ENCODE measurements around the gene ATF1. TPM values are rescaled to one million over a fixed set of nuclear protein-coding genes. Genes with fewer than 3 reads are reported as not detected.
"Not testable (repeated sequence)": the region's sequence is repeated elsewhere in the genome, so short reads cannot be mapped to it uniquely, and the experiment has no call there.

The ATF1 gene
- total and polyA plus RNA-seq, 10 of the 15 experiments (the other 5 are each of a cell fraction or from before 2014, with no cell fraction given) = 15.4 to 92.0 (median 33.6) TPM

- ATAC-seq (no peak), DNase-seq (ENCODE audit: low read depth, low spot score) (no peak), FAIRE-seq (no peak)
- TF ChIP-seq PAX5 (IDR thresholded peaks at IDR 0.05; ENCODE audit: borderline replicate concordance, low read depth, low read length) = no peak
- TF ChIP-seq MEF2A (IDR thresholded peaks at IDR 0.05; ENCODE audit: insufficient read depth, low read depth, low read length) = no peak
- no peak for TF ChIP-seq RB1 (IDR thresholded peaks at IDR 0.05; ENCODE audit: borderline replicate concordance)
- TF ChIP-seq JUND (IDR thresholded peaks at IDR 0.05; ENCODE audit: low read depth, low read length) = no peak
- TF ChIP-seq ETV6 (conservative IDR thresholded peaks at IDR 0.05 in 1 of 2, IDR thresholded peaks at IDR 0.05 in 1 of 2; ENCODE audit: borderline replicate concordance in 1 of 2, low read depth in 1 of 2) = no peak
- no peak for TF ChIP-seq MYB (IDR thresholded peaks at IDR 0.05; ENCODE audit: borderline replicate concordance, low read depth, low read length)
- no peak for TF ChIP-seq YY1 (IDR thresholded peaks at IDR 0.05; ENCODE audit: low read depth, low read length)
- Histone ChIP-seq H2AFZ (ENCODE audit: control insufficient read depth, low read depth, low read length) (no peak overlapping the region), H3K79me2 (ENCODE audit: control insufficient read depth, insufficient read depth, low read length) (no peaks in the 10 kb centered on the region), H3K9me3 (replicated peaks; ENCODE audit: control insufficient read depth, insufficient read depth, low read length) (no peaks in the 10 kb centered on the region), H4K20me1 (ENCODE audit: control insufficient read depth, insufficient read depth) (no peaks in the 10 kb centered on the region), H3K4me2 (ENCODE audit: control insufficient read depth, insufficient read depth) (no peak overlapping the region), H3K4me1 (ENCODE audit: control insufficient read depth, insufficient read depth, low read length) (no peaks in the 10 kb centered on the region), H3K4me3 (no peak overlapping the region), H3K27ac (ENCODE audit: control insufficient read depth, insufficient read depth) (no peak overlapping the region), H3K9ac (ENCODE audit: control insufficient read depth, insufficient read depth, low read length) (no peak overlapping the region), H3K27me3 (replicated peaks in 1 of 2; ENCODE audit: control insufficient read depth in 2 of 2, insufficient read depth in 2 of 2, low read length in 1 of 2) (no peaks in the 10 kb centered on the region), H3K36me3 (ENCODE audit: control insufficient read depth in 2 of 2, insufficient read depth in 2 of 2, low read length in 1 of 2) (no peaks in the 10 kb centered on the region)
- intact Hi-C loops (cut with micrococcal nuclease; ENCODE audit: unreplicated experiment) (no loop called here), in situ Hi-C loops (cut with MboI) (no loop called here)
- CTCF ChIA-PET = interaction anchor here (0.9 kb wide), 1 partner anchor 12 kb away, joined by 3 read pairs; no protein-coding TSS in a partner anchor
- POLR2A ChIA-PET = no interaction called here
- 37% methylated on average over 2 of the region's 2 CpGs for WGBS (ENCODE audit: insufficient coverage, insufficient replicate concordance, low lambda C conversion rate, missing lambda C conversion rate)
- RAD21 ChIA-PET (ENCODE audit: unreplicated experiment) = interaction anchor here (1.0 kb wide), 1 partner anchor 24 kb away, joined by 4 read pairs; no protein-coding TSS in a partner anchor
- BruUV-seq (replicated peaks) = no TSS peak
- SMC1A ChIA-PET (ENCODE audit: uncharacterized antibody, unreplicated experiment) = interaction anchor here (1.0 kb wide), 1 partner anchor 12 kb away, joined by 3 read pairs; no protein-coding TSS in a partner anchor
Measured at GRCh38 chr12:50848963-50849362, 85.1 kb downstream of the ATF1 start.

- SMC1A ChIA-PET (ENCODE audit: uncharacterized antibody, unreplicated experiment); intact Hi-C loops (cut with micrococcal nuclease; ENCODE audit: unreplicated experiment); RAD21 ChIA-PET (ENCODE audit: unreplicated experiment); H3K27me3 ChIP-seq (replicated peaks in 1 of 2; ENCODE audit: control insufficient read depth in 2 of 2, insufficient read depth in 2 of 2, low read length in 1 of 2); H3K79me2 ChIP-seq (ENCODE audit: control insufficient read depth, insufficient read depth, low read length); H3K4me3 ChIP-seq; BruUV-seq (replicated peaks); H3K9me3 ChIP-seq (replicated peaks; ENCODE audit: control insufficient read depth, insufficient read depth, low read length); H3K4me1 ChIP-seq (ENCODE audit: control insufficient read depth, insufficient read depth, low read length); H3K27ac ChIP-seq (ENCODE audit: control insufficient read depth, insufficient read depth); FAIRE-seq; H3K9ac ChIP-seq (ENCODE audit: control insufficient read depth, insufficient read depth, low read length); H2AFZ ChIP-seq (ENCODE audit: control insufficient read depth, low read depth, low read length); H3K4me2 ChIP-seq (ENCODE audit: control insufficient read depth, insufficient read depth); ATAC-seq; in situ Hi-C loops (cut with MboI); H4K20me1 ChIP-seq (ENCODE audit: control insufficient read depth, insufficient read depth); H3K36me3 ChIP-seq (ENCODE audit: control insufficient read depth in 2 of 2, insufficient read depth in 2 of 2, low read length in 1 of 2); POLR2A ChIA-PET; DNase-seq (ENCODE audit: low read depth, low spot score): not testable (repeated sequence)
- CTCF ChIA-PET = interaction anchor here (0.7 to 1.3 kb wide), 2 partner anchors 10 to 30 kb away, joined by 3 read pairs; no protein-coding TSS in a partner anchor
- 100% methylated on average over 1 of the region's 1 CpG for WGBS (ENCODE audit: insufficient coverage, insufficient replicate concordance, low lambda C conversion rate, missing lambda C conversion rate)
Measured at GRCh38 chr12:50855218-50855617, 91.3 kb downstream of the ATF1 start.

- H3K79me2 ChIP-seq (ENCODE audit: control insufficient read depth, insufficient read depth, low read length); H2AFZ ChIP-seq (ENCODE audit: control insufficient read depth, low read depth, low read length); H3K27me3 ChIP-seq (replicated peaks in 1 of 2; ENCODE audit: control insufficient read depth in 2 of 2, insufficient read depth in 2 of 2, low read length in 1 of 2); POLR2A ChIA-PET; RAD21 ChIA-PET (ENCODE audit: unreplicated experiment); ATAC-seq; H3K9ac ChIP-seq (ENCODE audit: control insufficient read depth, insufficient read depth, low read length); BruUV-seq (replicated peaks); H3K4me2 ChIP-seq (ENCODE audit: control insufficient read depth, insufficient read depth); DNase-seq (ENCODE audit: low read depth, low spot score); in situ Hi-C loops (cut with MboI); intact Hi-C loops (cut with micrococcal nuclease; ENCODE audit: unreplicated experiment); H3K36me3 ChIP-seq (ENCODE audit: control insufficient read depth in 2 of 2, insufficient read depth in 2 of 2, low read length in 1 of 2); FAIRE-seq; H4K20me1 ChIP-seq (ENCODE audit: control insufficient read depth, insufficient read depth); H3K27ac ChIP-seq (ENCODE audit: control insufficient read depth, insufficient read depth); H3K4me1 ChIP-seq (ENCODE audit: control insufficient read depth, insufficient read depth, low read length); H3K4me3 ChIP-seq; H3K9me3 ChIP-seq (replicated peaks; ENCODE audit: control insufficient read depth, insufficient read depth, low read length); SMC1A ChIA-PET (ENCODE audit: uncharacterized antibody, unreplicated experiment): not testable (repeated sequence)
- CTCF ChIA-PET = interaction anchor here (0.7 kb wide), 1 partner anchor 10 kb away, joined by 3 read pairs; no protein-coding TSS in a partner anchor
- 48% methylated on average over 2 of the region's 2 CpGs for whole genome bisulfite sequencing (ENCODE audit: insufficient coverage, insufficient replicate concordance, low lambda C conversion rate, missing lambda C conversion rate)
Measured at GRCh38 chr12:50855679-50856078, 91.8 kb downstream of the ATF1 start.

Data from GM12878 (cell line).